ENCODE measurements around the gene IL18RAP.

The IL18RAP gene

GRCh38 chr2:102486941-102487702 is 64.2 kb downstream of the IL18RAP start:
- no peak for TF ChIP-seq CTCF (IDR thresholded peaks at IDR 0.05; ENCODE audit: low read depth, low read length, missing control alignments)
- no peak for DNase-seq (ENCODE audit: extremely low read depth, low read depth)
- no peak overlapping the region for H3K4me3 ChIP-seq (replicated peaks; ENCODE audit: low read depth, low read length)

DNA sequence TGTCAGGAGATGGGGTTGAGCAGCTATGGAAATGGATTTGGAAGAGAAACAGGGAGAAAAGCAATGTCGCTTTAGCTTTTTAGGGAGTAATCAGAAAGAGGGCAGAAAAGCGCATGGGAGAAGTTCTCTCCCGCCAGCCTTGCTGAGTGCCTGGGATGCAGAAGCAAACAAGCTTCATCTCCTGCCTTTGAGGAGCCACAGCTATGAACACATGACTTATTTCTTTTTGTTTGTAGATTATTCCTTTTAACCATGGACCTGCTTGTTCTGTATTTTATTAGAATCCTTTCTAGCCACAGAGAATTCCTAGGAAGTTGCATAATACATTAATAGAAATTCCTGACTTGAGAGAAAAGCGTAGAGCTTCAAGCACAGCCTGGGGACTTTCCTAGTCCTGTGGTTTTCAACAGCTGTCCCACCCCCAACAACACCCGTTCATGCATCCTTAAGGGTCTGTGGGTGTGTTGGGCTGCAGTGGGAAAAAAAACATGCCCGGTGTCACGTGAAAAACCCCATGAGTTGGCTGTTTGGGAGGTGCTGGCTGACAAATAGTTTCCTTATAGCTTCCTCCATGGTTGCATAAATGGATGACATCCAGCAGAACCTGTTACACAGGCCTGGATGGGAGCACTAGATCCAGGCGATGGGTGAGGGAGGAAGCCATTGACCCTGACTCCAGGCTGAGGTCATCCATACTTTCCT is 65.0 kb downstream of the IL18RAP start:
- DNase-seq (ENCODE audit: extremely low read depth, low read depth): peak; percentile 84
- TF ChIP-seq CTCF (IDR thresholded peaks at IDR 0.05; ENCODE audit: low read depth, low read length, missing control alignments): no peak
- H3K4me3 ChIP-seq (replicated peaks; ENCODE audit: low read depth, low read length): no peak overlapping the region

- no peak overlapping the region for H3K4me3 ChIP-seq (replicated peaks; ENCODE audit: low read depth, low read length)
- no peak for DNase-seq (ENCODE audit: extremely low read depth, low read depth)
- TF ChIP-seq CTCF (IDR thresholded peaks at IDR 0.05; ENCODE audit: low read depth, low read length, missing control alignments): no peak
Observed at GRCh38 chr2:102489646-102490045, 66.7 kb downstream of the IL18RAP start.

GRCh38 chr2:102492006-102492405 is 69.0 kb downstream of the IL18RAP start:
- TF ChIP-seq CTCF (IDR thresholded peaks at IDR 0.05; ENCODE audit: low read depth, low read length, missing control alignments): no peak
- DNase-seq (ENCODE audit: extremely low read depth, low read depth): no peak
- no peak overlapping the region for H3K4me3 ChIP-seq (replicated peaks; ENCODE audit: low read depth, low read length)

GRCh38 chr2:102494570-102494969 is 71.6 kb downstream of the IL18RAP start:
- no peak for TF ChIP-seq CTCF (IDR thresholded peaks at IDR 0.05; ENCODE audit: low read depth, low read length, missing control alignments)
- no peak overlapping the region for H3K4me3 ChIP-seq (replicated peaks; ENCODE audit: low read depth, low read length)
- no peak for DNase-seq (ENCODE audit: extremely low read depth, low read depth)

- no peak for DNase-seq (ENCODE audit: extremely low read depth, low read depth)
- no peak for TF ChIP-seq CTCF (IDR thresholded peaks at IDR 0.05; ENCODE audit: low read depth, low read length, missing control alignments)
- no peak overlapping the region for H3K4me3 ChIP-seq (replicated peaks; ENCODE audit: low read depth, low read length)
Observed at GRCh38 chr2:102498414-102498813, 75.5 kb downstream of the IL18RAP start.
